Activated T-helper 1 cell treated with Interleukin-2 at 50 U/mL for 16 hours (primary cell): ENCODE measurements around the gene RFX4.
"Not testable (repeated sequence)": the region's sequence is repeated elsewhere in the genome, so short reads cannot be mapped to it uniquely, and the experiment has no call there.

ENCODE experiments used
- DNase-seq: peaks from one replicate; pipeline ENCODE4 v3.0.0-alpha.2; 2020; ENCODE audit warnings: low read depth

The RFX4 gene

DNA sequence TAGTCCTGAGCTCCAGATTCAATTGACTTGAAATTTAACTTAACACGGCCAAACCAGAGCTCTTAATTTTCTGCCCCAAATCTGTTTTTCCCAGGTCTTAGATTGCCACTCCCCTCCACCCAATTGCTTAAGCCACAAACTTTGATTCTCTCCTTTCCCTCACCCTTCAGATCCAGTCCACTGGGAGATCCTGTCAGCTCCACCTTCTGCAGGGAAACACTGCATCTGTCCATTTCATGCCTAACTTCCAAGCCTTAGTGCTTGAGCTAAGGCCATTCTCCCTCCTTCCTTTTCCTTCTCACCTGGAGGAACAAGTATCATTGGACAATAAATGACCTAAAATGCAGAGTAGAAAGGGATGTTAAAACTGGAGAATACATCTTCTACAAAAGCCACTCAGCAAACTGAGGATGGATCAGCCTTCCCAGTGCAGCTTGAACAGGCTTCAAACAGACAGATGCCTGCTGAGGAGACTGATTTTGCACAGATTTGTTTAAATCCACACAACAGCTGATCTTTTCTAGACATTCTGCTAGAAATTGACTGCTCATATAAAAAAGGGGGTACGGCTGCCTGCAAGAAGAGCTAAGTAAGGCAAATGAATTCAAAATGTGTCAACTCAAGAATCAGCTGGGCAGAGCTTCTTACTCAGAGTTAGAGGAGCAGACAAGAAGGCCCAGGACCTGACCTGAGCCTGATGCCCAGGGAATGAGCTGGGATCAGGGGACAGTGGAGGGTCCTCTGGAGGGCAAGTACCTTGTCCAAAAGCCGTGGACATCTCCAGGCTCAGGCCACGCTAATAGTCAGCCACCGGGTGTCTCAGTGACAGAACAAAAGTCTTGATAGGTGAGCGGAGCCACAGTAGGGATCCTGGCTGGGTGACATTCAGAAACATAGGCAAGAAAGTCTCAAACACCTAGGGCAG is 110.4 kb downstream of the RFX4 start:
- no peak for DNase-seq

DNA sequence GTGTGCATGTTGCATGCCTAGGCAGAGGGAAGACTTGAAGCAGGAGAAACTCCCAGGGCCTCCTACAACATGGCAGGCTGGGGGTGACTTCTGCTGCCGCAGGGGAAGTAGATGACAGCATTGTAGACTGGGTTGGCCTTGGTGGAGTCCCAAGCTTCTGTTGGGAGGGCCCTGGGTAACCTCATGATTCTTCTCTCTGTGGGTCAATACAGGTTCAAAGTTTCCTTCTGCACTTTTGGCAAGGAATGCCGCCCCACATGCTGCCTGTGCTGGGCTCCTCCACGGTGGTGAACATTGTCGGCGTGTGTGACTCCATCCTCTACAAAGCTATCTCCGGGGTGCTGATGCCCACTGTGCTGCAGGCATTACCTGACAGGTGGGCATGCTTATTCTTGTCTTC is 113.3 kb downstream of the RFX4 start:
- no peak for DNase-seq

DNA sequence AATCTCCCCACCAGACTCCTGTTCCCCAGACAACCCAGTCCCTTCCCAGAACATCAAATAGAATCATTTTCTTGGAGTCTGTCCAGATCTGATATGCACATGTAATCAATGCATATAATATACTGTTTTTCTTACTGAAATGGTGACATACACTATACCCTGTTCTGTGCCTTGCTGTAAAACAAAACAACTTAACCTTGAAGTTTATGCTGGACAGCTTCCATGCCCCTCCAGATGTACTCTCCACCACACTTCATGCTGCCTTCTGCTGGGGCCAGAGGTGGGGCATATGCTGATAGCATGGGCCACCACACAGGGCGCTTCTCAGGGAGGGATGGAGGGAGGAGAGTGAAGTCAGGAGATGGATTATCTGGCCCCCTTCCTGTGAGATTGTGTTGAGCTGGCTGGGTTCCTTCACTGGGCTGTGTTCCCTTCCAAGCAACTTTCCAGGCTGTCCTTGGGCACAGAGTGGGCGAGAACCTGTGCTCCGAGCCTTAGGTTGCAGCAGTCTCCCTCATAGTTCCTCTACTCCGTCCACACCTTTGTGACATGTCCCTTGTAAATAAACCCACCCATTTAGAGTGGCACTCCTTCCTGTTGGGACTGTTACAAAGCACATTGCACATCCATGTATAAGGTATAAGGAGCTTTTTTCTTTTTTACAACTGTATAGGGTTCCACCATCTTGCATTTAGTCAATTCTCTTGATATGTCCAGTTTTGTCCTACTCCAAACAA is 114.0 kb downstream of the RFX4 start:
- DNase-seq: no peak

DNA sequence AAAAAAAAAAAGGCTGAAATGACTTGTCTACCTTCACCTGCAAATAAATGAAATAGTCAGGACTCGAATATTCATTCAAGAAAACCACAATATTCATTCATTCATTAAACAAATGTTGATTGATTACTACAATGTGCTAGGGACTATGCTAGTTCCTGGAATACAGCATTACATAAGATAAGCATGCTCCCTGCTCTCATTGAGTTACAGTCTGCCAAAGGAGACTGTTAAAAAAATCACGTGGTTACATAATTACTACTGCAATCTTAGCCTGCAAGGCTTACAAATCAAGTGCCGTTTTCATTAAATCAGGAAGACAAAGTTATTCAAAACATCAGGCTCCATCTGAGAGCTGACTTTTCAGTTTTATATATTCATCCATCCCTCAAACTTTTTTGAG is 121.3 kb downstream of the RFX4 start:
- no peak for DNase-seq

DNA sequence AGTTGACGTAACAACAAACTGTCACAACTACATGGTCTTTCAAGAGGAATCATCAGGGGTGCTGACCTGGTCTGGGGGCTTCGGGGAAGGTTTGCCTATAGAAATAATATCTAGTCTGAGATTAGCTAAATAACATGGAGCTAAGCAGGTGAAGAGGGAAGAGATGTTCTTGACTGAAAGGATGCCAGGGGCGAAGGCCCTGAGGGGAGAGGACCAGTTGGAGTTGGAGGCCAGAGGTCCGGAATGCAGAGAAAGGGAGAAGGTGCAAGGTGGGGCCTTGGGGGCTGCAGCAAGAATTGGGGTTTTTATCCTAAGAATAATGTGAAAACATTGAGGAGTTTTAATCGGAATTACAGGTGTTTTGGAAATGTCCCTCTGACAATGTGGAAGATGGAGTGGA is 123.2 kb downstream of the RFX4 start:
- no peak for DNase-seq

DNA sequence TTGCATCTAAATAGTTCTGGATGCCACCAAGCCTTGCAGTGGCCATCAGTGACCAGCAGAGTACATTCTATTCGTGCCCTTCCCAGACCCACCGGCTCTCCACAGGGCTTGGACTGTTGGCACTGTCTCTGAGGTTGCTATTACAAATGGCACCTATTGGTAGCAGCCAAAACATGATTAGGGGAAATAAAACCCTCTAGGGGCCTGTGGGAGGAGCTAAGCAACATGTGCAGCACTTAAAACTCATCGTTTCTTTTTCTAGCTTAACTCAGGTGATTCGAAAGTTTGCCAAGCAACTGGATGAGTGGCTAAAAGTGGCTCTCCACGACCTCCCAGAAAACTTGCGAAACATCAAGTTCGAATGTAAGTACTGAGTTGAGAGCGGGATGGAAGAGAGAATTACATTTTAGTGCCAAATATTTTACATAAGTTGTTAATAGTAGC is 126.3 kb downstream of the RFX4 start:
- no peak for DNase-seq

DNA sequence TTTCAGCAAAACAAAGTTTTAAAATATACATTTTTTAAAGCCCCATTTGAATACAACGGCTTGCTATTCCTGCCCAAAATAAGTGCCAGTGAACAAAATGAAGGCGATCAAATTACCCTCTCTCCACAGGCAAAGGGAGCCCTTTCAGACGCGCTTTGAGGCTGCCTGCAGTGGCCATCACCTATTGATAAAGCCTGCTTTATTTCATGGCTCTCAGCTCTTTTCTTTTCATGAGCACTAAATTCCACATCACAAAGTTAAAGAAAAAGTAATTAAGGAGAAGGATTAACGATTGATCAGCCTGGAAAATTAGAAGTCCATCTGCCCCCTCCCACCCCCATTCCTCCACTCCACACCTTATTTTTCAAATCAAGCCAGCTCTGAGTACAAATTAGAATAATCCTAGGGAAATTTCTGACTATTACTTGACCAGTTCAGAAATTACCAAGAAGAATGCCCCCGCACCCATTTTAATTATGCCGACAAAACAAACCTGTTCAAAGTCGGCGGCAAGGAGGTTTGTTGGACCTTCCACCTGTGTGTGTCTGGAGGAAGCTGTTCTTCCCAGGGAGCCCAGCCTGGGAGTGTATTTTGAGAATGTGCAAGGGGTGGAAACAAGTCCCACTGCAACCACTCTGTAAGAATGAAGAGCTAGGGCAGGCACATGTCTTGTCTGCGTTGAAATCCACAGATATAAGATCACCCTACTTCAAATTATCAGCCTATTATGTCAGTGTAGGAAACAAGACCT is 127.5 kb downstream of the RFX4 start:
- no peak for DNase-seq

DNA sequence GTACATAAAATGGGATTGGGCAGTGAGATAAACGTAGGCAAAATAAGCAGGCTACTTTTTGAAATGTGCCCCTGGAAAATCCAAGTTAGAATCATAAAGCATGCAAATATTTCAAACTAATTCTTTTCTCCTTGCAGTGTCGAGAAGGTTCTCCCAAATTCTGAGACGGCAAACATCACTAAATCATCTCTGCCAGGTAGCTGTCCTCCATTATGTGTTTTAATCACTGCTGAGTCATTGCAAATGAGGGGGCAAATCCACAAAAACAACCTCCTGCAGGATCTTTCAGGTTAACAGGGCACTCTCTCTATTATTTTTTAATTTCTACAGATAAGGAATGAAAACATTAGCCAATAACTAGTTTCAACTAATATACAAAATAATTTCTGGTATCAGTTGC is 128.5 kb downstream of the RFX4 start:
- no peak for DNase-seq

DNA sequence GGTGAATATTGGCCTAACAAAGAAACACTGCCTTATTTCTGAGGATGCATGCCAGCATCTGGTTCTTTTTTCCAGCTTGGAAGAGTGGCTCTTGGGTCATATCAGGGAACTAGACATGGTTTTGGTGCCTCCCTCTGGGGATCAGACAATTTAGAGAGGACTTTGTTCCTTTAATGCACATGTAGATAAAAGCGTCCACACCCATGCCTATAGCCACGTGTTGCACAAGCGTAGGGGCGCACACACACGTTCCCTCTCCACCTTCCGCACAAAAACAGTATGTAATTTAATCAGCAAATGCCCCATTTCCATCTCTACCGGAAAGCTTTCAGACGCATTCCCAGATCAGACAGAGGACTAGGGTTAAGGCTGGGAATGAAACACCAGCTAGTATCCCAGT is 130.0 kb downstream of the RFX4 start:
- no peak for DNase-seq

DNA sequence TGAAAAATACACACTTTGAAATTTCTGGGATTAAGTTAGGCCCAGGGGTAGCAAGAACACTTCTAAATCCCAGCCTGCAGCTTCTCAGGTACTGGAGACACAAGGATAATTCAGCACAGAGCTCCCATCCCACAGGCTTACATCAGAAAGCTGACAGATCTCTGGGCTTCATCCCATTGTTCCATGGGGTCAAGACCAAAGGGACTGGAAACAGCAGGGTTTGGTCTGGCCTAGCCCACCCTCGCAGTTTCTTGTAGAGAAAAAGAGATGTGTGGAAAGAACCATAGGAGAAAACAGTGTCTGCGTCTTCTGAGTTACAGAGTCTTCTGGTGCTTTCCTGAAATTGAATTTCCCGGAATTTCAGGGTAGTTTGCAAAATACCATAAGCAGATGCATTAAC is 132.1 kb downstream of the RFX4 start:
- DNase-seq: no peak

DNA sequence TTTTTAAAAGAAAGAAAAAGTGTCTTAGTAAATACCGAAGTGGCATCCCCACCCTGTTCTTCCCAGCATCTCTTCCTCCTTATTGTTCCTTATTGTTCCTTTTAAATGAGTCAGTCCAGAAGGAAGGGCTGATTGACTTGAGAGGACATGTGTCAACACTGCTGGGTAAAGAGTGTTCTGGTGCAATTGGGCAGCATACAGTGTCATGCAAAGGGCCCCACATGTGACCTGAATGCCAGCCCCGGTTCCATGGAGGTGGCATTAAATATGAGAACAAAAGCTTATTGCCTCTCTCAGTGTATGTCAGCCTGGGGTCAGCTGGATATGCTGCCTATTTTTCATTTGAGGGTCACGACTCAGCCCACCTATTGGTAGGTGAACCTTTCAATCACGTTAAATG is 132.8 kb downstream of the RFX4 start:
- DNase-seq: no peak

DNA sequence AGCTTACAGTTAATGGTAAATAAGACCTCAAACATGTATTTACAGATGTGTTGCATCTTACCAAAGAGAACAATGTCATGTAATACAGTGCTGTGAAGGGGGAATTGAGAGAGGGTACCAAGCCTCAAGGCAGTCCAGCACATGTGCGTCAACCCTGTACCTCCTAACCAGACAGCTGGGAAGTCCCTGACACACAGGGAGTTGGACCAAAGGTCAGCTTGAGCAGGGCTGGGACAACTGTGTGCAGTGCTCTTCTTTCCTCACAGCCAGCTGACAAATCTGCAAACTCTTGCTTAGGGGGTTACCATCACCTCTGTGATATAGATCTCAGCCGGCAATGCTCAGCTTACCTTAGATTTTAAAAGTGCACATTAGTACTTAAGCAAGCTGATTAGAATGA is 134.9 kb downstream of the RFX4 start:
- no peak for DNase-seq

DNA sequence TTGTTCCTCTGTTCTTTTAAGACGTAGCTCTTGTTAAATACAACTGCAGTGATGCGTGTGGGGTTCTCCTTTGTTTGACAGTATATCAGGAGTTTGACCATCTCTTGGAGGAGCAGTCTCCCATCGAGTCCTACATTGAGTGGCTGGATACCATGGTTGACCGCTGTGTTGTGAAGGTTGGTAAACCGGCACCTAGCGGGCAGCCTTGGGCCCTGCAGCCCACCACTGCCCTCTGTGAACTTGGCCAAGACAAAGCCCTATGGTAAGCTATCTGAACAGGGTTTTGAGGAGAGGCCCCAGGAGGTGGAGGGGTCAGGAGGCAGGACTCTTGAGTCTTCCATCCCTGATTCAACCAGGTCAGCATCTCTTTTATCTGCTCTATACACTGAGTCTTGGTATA is 137.1 kb downstream of the RFX4 start:
- no peak for DNase-seq

DNA sequence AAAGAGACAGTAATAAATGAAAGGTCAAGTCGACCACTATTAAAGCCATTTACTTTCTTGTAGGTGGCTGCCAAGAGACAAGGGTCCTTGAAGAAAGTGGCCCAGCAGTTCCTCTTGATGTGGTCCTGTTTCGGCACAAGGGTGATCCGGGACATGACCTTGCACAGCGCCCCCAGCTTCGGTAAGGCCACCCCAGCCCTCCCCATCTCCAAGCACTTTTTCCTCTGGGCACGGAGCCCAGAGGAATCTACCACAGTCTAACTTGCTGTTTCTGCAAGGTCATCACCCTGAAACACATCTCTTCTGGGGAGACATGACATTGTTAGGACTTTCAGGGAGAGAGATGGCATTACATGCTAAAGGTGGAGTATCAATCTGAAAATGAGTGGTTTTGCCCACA is 137.9 kb downstream of the RFX4 start:
- no peak for DNase-seq

DNA sequence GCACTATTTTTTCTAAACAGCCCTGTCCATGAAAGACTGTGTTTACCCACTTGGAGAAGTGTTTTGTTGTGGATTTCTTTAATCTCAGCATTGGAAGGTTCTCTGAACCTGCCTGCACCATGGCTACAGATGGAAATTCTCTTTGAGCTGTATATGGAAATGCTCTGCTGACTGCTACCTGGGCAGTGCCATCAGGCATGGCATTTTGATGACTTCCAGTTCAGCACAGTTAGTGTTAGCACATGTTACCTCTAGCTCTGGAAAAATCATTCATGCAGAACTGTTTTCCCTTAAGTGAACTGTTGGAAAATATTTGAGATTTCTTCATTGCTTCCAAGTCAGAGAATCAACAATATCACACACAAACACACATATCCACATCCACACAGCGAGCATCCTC is 139.1 kb downstream of the RFX4 start:
- no peak for DNase-seq

DNA sequence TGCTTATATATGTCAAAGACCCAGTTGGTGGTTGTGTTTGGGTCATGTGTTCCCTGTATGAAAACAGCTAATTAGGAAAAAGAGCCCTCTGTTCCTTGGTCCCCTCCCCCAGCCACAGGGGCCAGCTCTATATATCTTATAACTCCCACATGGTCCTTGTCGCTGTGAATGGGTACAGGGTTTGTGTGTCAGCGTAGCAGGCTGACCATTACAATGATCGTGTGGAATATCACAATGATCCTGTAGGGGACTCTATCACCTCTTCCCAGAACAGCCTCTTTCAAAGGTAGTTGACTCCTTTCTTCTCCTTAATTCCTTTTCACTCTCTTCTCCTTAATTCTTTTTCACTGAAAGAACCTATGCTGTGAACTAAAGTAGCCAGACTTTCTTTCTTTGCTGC is 140.0 kb downstream of the RFX4 start:
- DNase-seq: no peak

DNA sequence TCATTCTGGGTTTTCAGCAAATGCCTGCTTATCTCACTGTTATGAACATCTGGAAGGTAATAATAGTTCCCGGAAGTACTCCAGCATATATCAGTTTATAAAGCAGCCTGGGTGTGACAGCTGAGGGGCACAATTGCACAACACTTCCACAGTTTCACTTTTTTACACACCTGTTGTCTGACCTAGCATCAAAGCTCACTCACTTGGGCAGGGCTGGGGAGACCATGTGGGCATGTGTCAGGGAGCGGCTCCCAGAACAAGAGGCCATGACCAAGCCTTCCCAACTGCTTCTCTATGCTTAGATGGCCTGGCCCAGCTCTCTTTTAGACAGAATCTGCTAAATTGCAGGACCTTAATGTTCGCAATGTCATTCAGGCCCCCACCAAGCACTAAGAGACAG is 140.6 kb downstream of the RFX4 start:
- DNase-seq: no peak

DNA sequence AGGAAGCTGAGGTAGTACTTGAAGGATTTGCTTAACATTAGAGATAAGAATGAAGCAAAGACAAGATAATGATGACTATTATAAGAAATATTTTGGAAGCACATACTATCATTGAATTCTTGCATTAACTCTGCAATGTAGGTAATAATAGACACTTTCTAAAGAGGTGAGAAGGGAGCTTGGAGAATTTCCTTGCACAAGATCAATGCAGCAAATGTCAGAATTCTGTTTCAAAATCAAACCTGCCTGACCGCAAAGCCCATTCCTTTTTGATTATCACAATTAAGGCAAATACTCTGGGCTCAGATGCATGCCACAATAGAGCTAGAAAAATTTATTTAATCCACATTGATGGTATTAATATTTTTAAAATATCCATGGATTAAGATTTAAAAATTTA is 141.3 kb downstream of the RFX4 start:
- DNase-seq: no peak

DNA sequence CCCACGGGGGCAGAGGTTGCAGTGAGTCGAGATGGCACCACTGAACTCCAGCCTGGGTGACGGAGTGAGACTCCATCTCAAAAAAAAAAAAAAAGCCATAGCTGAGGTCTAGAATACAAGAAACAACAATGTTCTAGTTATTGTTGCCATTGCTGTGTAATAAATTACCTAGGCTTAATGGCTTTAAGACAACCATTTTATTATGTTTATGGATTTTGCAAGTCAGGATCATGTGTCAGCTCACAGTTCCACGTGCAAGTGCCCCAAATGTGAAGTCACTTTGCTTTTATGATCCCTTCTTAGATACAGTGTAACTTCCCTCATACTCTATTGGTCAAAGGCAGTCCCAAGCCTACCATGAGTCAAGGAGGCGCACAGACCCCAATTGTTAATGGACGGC is 142.1 kb downstream of the RFX4 start:
- no peak for DNase-seq

DNA sequence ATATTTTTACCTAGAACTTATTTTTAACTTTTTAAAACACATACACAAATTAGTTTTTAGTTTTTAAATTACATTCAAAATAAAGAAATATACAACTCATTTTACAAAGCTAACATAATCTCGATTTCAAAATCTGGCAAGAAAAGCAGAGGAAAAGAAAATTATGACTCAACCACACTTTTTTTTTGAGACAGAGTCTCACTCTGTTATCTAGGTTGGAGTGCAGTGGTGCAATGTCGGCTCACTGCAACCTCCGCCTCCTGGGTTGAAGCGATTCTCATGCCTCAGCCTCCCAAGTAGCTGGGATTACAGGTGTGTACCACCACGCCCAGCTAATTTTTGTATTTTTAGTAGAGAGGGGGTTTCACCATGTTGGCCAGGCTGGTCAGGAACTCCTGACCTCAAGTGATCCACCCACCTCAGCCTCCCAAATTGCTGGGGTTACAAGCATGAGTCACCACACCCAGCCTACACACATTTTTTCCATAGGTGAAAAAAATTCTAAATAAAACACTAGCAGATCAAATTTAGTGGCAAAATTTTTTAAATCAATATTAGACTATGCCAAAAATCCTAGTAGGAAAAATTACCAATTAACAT is 143.9 kb downstream of the RFX4 start:
- DNase-seq: not testable (repeated sequence)

DNA sequence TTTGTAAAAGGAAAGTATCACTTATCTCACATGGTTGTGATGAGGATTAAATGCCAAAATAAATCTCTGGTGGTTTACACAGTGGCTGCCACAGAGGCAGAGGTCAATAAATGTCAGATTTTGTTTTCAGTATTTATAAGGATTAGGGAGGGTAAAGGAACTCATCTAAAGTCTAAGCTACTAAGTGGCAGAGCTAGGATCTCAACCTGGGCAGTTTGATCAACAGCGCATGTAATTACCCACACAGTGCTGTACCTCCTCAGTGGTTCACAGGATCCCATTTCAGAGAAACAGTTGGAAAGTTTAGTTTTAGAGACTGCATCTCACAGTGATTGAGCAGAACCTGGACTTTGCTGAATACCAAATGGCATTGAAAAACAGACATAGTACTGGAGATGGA is 146.8 kb downstream of the RFX4 start:
- DNase-seq: no peak

DNA sequence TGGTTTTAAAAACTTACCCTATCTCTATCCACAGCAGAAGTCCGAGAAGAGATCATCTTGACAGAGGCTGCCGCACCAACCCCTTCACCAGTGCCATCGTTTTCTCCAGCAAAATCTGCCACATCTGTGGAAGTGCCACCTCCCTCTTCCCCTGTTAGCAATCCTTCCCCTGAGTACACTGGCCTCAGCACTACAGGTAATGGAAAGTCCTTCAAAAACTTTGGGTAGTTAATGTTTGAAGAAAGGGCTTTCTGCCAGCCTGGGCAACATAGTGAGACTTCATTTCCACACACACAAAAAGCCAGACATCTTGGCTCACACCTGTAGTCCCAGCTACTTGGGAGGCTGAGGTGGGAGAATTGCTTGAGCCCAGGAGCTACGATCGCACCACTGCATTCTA is 150.1 kb downstream of the RFX4 start:
- no peak for DNase-seq
